ENCODE results near the gene TRAF7. TPM values are rescaled to one million over a fixed set of nuclear protein-coding genes. Genes with fewer than 3 reads are reported as not detected.

TRAF7 gene
- total RNA-seq, 1 donor from 2014 or later: 47.4 TPM

DNA sequence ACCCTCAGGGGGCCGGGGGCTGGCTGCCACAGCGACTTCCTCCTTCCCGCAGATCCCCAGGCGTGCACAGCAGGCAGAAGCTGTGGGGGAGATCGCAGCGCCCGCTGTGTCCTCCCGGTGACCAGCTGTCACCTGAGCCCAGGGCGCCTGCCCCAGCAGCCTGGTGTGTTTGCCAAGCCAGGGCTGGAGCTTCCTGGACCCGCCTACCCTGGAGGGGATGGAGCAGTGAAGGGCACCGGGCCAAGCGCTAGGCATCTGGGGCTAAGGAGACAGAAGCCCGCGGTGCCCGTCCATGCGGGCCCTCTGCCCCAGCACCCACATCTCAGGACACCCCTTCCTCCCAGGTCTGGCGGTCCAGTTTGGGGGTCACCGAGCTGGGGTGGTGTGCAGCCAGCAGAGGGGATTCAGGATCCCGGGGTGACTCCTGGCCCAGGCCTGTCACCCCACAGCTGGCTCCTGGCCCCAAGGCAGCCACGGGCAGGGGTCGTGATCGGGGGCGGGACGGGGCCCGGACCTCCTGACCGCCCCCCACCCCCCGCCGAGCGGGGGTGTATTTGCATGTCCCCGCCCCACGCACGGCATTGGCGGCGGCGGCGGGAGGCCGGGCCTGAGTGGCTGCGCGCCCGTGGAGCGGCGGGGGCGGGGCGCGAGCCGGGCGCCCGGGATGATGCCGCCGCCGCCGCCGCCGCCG lies 7.5 kb upstream of the TRAF7 start, which contains the start of gene RAB26:
Gene RAB26 (plus strand): TSS at position 645 of the 691 bp plus-strand sequence. CDS start 159 bp downstream, outside the sequence.
- DNase-seq (ENCODE audit: low read depth): peak; percentile 52
- no peak for FAIRE-seq
- H3K27me3 ChIP-seq (ENCODE audit: control insufficient read depth, insufficient read depth, low read length): no peaks in the 10 kb centered on the region
- H3K4me3 ChIP-seq (ENCODE audit: low read depth, low read length): peak within 1 kb of the TSS; percentile 25
- TF ChIP-seq, protein P1, sequence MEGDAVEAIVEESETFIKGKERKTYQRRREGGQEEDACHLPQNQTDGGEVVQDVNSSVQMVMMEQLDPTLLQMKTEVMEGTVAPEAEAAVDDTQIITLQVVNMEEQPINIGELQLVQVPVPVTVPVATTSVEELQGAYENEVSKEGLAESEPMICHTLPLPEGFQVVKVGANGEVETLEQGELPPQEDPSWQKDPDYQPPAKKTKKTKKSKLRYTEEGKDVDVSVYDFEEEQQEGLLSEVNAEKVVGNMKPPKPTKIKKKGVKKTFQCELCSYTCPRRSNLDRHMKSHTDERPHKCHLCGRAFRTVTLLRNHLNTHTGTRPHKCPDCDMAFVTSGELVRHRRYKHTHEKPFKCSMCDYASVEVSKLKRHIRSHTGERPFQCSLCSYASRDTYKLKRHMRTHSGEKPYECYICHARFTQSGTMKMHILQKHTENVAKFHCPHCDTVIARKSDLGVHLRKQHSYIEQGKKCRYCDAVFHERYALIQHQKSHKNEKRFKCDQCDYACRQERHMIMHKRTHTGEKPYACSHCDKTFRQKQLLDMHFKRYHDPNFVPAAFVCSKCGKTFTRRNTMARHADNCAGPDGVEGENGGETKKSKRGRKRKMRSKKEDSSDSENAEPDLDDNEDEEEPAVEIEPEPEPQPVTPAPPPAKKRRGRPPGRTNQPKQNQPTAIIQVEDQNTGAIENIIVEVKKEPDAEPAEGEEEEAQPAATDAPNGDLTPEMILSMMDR (IDR thresholded peaks at IDR 0.05; ENCODE audit: insufficient read depth, low read length, severe bottlenecking): no peak
- peaks cover 12% of the 10 kb centered on the region for H3K36me3 ChIP-seq (ENCODE audit: control insufficient read depth, insufficient read depth, low read length)

- Histone ChIP-seq H3K4me3 (ENCODE audit: low read depth, low read length) (peak overlapping the region; percentile 25), H3K36me3 (ENCODE audit: control insufficient read depth, insufficient read depth, low read length) (peaks cover 19% of the 10 kb centered on the region), H3K27me3 (ENCODE audit: control insufficient read depth, insufficient read depth, low read length) (no peaks in the 10 kb centered on the region)
- peak; percentile 4 for DNase-seq (ENCODE audit: low read depth)
- TF ChIP-seq, protein P1 (IDR thresholded peaks at IDR 0.05; ENCODE audit: insufficient read depth, low read length, severe bottlenecking): no peak
- no peak for FAIRE-seq
Observed at GRCh38 chr16:2148714-2149629, 6.6 kb upstream of the TRAF7 start.

GRCh38 chr16:2149630-2150417 lies 5.8 kb upstream of the TRAF7 start:
- no peak overlapping the region for H3K4me3 ChIP-seq (ENCODE audit: low read depth, low read length)
- TF ChIP-seq, protein P1 (IDR thresholded peaks at IDR 0.05; ENCODE audit: insufficient read depth, low read length, severe bottlenecking): no peak
- FAIRE-seq: no peak
- peak; percentile 7 for DNase-seq (ENCODE audit: low read depth)
- H3K27me3 ChIP-seq (ENCODE audit: control insufficient read depth, insufficient read depth, low read length): no peaks in the 10 kb centered on the region
- peaks cover 24% of the 10 kb centered on the region for H3K36me3 ChIP-seq (ENCODE audit: control insufficient read depth, insufficient read depth, low read length)

DNA sequence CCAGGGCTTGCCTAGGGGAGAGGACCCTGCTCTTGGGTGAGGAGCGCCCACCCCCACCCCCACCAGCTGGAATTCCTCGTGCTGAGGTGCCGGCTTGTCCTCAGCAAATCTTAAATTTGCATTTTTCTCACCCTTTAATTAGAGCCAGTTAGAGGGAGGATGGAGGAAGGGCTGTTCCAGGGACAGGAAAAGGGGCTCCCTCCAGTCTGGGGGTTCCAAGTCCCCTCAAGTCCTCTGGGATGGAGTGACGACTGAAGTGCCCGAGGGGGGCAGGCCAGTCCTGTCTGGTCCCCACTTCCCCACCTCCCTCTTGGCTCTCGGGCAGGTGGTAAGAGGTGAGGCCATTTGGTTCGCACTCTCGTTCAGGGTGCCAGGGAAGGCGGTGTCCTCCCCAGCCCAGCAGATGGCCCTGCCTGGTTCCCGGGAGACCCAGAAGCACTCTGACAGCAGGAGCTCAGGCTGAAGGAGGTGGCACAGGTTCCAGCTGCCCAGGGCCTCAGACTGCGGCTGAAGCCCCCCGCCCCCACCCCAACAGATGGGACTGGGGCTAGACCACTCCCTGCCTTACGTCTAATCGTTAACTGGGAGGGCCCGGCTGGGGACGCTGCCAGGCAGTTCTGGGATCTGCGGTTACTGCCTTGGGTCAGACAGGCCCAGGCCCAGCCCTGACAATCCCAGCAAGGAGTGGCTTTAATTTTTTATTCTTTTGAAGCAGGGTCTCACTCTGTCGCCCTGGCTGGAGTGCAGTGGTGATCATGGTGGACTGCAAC lies 5.0 kb upstream of the TRAF7 start:
- Histone ChIP-seq H3K27me3 (ENCODE audit: control insufficient read depth, insufficient read depth, low read length) (no peaks in the 10 kb centered on the region), H3K36me3 (ENCODE audit: control insufficient read depth, insufficient read depth, low read length) (peaks cover 26% of the 10 kb centered on the region), H3K4me3 (ENCODE audit: low read depth, low read length) (no peak overlapping the region)
- peak; percentile 38 for DNase-seq (ENCODE audit: low read depth)
- FAIRE-seq: no peak
- TF ChIP-seq, protein P1 (IDR thresholded peaks at IDR 0.05; ENCODE audit: insufficient read depth, low read length, severe bottlenecking): peak; percentile 16
